Stomach (tissue), 9 donors: ENCODE data around the gene PGM2. TPM values are rescaled to one million over a fixed set of nuclear protein-coding genes. Genes with fewer than 3 reads are reported as not detected.
A peak's percentile ranks its signal among the peaks of the same experiment; 100 is the strongest.

Experiments used
- DNase-seq, 2 donors: peaks; one replicate each; pipeline versions ENCODE4 v3.0.0 to v3.0.0-alpha.2; 2013 to 2019
- H3K27ac ChIP-seq, 5 donors: fragments of 200-600 bp in 4 of 5; sonication (generic) in 4 of 5; one replicate each; pipeline ENCODE4 v1.5.1; 2013 to 2019; ENCODE audit warnings: mild to moderate bottlenecking in 1 of 5, moderate library complexity in 1 of 5
- H3K27me3 ChIP-seq, 3 donors: fragments of 200-600 bp; sonication (generic); one replicate each; pipeline ENCODE4 v1.5.1; 2017 to 2019; ENCODE audit warnings: mixed run types in 1 of 3
- H3K36me3 ChIP-seq, 4 donors: fragments of 200-600 bp; sonication (generic); 1 replicate in 3 of 4; 2 replicates in 1 of 4; pipeline ENCODE4 v1.5.1; 2016 to 2019
- H3K4me1 ChIP-seq, 4 donors: fragments of 200-600 bp; sonication (generic); one replicate each; pipeline ENCODE4 v1.5.1; 2016 to 2019
- H3K4me3 ChIP-seq, 4 donors: fragments of 200-600 bp; sonication (generic) in 3 of 4; one replicate each; pipeline ENCODE4 v1.5.1; 2016 to 2019; ENCODE audit warnings: mild to moderate bottlenecking in 1 of 4
- H3K9me3 ChIP-seq, 4 donors: fragments of 200-600 bp; sonication (generic); one replicate each; pipeline ENCODE4 v1.5.1; 2016 to 2019
- EP300 ChIP-seq: sonication (generic); formaldehyde crosslinking; IDR thresholded peaks from one replicate; pipeline ENCODE4 v1.6.1; 2017; ENCODE audit warnings: antibody characterized with exemption
- POLR2A ChIP-seq, 4 donors: fragments of 450-650 bp; IDR thresholded peaks; one replicate each; pipeline ENCODE4 v1.6.1; 2016; ENCODE audit warnings: antibody characterized with exemption in 4 of 4, control low read depth in 2 of 4, mild to moderate bottlenecking in 1 of 4, moderate library complexity in 1 of 4
- POLR2AphosphoS5 ChIP-seq, 3 donors: sonication (generic); formaldehyde crosslinking; IDR thresholded peaks; one replicate each; pipeline ENCODE4 v1.6.1; 2016; ENCODE audit warnings: antibody characterized with exemption in 3 of 3
- WGBS, 5 donors: extraction: QIAGEN DNeasy Blood & Tissue Kit in 3 of 5; methylation state at CpG; one replicate each; pipeline versions ENCODE4 v1.1.5 to v1.1.7; 2013 to 2018; 5-methylcytosine and 5-hydroxymethylcytosine counted together
- intact Hi-C: fragments of 100-400 bp; cut with DNase I; formaldehyde crosslinking; loops from one replicate; pipeline ENCODE4 v1.15.1; 2023; ENCODE audit warnings: low total_unique reads
- polyA plus RNA-seq, 3 donors: library from polyadenylated mRNA; stranded (reverse); fragments of 200-250 nt; gene quantifications; one replicate each; pipeline ENCODE4 v1.2.3, GENCODE V29; 2013
- total RNA-seq, 5 donors: library from RNA; depleted of rRNA; stranded (reverse); fragments of >200 nt; gene quantifications; one replicate each; pipeline versions ENCODE4 v1.1.0 to v1.2.3, GENCODE V29; 2014 to 2016
- TF ChIP-seq, protein P1 (sequence below), 7 experiments: fragments of 450-650 bp in 4 of 7; fragments of 200-600 bp in 3 of 7; sonication (generic) in 3 of 7; IDR thresholded peaks; one replicate each; pipeline ENCODE4 v1.5.1; 2016 to 2019; ENCODE audit warnings: antibody characterized with exemption in 7 of 7, control low read depth in 2 of 7, mild to moderate bottlenecking in 1 of 7
- donor health status: healthy with polysubstance abuse.
- donor health status: Bipolar disorder and iron deficiency.
- donor health status: healthy.

Gene PGM2
- total and polyA plus RNA-seq, 8 donors, result 7.4 to 53.1 (median 13.9) TPM

DNA sequence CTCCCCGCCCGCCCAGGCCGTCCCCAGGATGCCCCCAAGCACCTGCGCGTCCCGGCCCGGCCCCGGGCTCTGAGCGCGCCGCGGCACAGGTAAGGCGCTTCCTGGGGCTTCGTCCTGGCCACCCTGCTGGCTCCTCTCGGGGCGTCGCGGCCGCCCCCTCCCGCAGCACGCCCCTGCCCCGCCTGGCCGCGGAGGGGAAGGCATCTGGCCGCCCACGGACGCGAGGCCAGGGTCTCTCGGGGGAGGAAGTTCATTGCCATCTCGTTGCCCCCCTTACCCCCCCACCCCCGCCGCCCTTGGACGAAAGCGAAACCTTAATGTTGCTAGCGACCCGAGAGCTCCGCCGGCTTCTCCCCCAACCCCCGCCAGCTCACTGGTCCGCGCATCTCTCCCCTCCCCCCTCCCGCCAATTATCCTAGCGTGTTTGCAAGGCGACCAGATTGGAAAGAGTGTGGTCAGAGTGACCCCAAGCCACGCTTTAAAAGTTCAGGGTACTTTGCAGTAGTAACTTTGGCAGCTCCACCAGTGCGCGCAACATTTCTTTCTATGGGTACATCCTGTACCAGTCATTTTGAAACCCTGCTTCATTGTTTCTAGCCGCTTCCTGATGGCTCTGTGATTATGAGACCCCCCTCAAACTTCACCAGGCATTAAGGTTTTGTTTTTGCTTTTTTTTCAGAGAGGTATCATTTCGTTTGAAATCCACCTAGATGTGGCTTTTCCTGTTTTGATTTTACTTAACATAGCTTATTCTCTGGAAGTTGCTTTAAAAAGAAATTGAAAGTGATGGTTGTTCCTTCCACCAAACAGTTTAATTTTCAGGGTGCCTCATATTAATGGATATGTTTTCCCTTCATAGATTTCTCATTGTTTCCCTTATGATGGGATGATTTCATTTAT lies 65.0 kb downstream of the PGM2 start:
- Histone ChIP-seq H3K27ac (peak overlapping the region; percentile 68 to 97 (median 85)), H3K27me3 (peaks cover 0 to 39% (median 9%) of the 10 kb centered on the region in 3 donors), H3K4me1 (peaks cover 14 to 52% (median 30%) of the 10 kb centered on the region in 4 donors), H3K9me3 (no peaks in the 10 kb centered on the region), H3K4me3 (peak overlapping the region; percentile 76 to 94 (median 90)), H3K36me3 (no peaks in the 10 kb centered on the region)
- TF ChIP-seq EP300, result no peak
- TF ChIP-seq, protein P1, sequence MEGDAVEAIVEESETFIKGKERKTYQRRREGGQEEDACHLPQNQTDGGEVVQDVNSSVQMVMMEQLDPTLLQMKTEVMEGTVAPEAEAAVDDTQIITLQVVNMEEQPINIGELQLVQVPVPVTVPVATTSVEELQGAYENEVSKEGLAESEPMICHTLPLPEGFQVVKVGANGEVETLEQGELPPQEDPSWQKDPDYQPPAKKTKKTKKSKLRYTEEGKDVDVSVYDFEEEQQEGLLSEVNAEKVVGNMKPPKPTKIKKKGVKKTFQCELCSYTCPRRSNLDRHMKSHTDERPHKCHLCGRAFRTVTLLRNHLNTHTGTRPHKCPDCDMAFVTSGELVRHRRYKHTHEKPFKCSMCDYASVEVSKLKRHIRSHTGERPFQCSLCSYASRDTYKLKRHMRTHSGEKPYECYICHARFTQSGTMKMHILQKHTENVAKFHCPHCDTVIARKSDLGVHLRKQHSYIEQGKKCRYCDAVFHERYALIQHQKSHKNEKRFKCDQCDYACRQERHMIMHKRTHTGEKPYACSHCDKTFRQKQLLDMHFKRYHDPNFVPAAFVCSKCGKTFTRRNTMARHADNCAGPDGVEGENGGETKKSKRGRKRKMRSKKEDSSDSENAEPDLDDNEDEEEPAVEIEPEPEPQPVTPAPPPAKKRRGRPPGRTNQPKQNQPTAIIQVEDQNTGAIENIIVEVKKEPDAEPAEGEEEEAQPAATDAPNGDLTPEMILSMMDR (IDR thresholded peaks at IDR 0.05), result no peak
- peak in 2 of 3 donors; percentile 10 to 68 for TF ChIP-seq POLR2AphosphoS5 (IDR thresholded peaks at IDR 0.05)
- DNase-seq, result peak; percentile 33 to 77
- intact Hi-C loops, result no loop called here
- WGBS, 5 donors, result 0 to 2% (median 1%) methylated on average over 11 to 49 of the region's 49 CpGs

DNA sequence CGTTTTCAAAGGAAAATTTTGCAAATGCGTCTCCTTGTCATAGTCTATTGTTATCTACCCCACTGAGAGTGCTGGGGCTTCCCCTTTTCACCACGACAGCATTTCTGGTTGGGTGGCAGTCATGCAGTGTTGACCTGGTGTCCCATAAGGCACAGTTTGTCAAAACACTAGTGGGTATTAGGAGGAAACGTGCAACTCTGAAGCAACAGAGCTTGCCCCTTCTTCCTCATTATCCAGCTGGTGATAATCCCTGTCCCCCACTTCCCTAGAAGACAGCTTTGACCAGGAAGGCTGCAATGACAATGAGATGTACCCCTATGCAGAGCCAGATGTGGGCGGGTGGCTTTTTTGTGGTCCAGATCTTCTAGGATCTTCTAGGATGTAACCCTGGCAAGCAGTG lies 66.2 kb downstream of the PGM2 start:
- Histone ChIP-seq H3K4me3 (peak overlapping the region in 3 of 4 donors; percentile 76 to 94 (median 89)), H3K27me3 (peaks cover 0 to 28% (median 9%) of the 10 kb centered on the region in 3 donors), H3K36me3 (no peaks in the 10 kb centered on the region), H3K4me1 (peaks cover 14 to 56% (median 34%) of the 10 kb centered on the region in 4 donors), H3K9me3 (no peaks in the 10 kb centered on the region), H3K27ac (peak overlapping the region in 3 of 5 donors; percentile 84 to 97 (median 89))
- intact Hi-C loops, result no loop called here
- TF ChIP-seq, protein P1 (IDR thresholded peaks at IDR 0.05), result no peak
- TF ChIP-seq EP300 (no peak), POLR2AphosphoS5 (IDR thresholded peaks at IDR 0.05) (no peak), POLR2A (IDR thresholded peaks at IDR 0.05) (no peak)
- DNase-seq, result peak in 1 of 2 donors; percentile 34
- 42 to 60% (median 53%) methylated on average over 5 of the region's 5 CpGs for WGBS, 5 donors

DNA sequence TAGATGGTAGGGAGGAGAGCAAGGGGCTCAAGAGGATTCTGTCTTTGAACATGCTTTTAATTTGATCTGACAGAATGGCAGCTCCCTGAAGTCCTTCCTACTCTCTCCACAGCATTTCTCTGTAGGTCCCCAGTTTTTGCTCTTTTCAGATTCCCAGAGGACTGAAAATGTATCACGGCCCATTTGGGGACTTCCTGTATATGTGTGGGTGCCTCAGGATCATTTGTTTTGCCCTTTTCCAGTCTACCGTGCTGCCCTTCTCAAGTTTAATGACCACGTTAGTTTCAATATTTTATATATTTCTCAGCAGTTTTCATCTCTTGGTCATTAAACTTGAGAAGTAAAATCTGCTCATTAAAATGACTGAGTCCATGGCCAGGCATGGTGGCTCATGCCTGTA lies 66.7 kb downstream of the PGM2 start:
- peaks cover 14 to 56% (median 34%) of the 10 kb centered on the region in 4 donors for H3K4me1 ChIP-seq
- no peak for TF ChIP-seq POLR2A (IDR thresholded peaks at IDR 0.05)
- 67 to 86% (median 82%) methylated on average over 3 of the region's 3 CpGs for WGBS, 5 donors
- peaks cover 0 to 23% (median 9%) of the 10 kb centered on the region in 3 donors for H3K27me3 ChIP-seq
- peak overlapping the region in 3 of 5 donors; percentile 84 to 97 (median 89) for H3K27ac ChIP-seq
- H3K36me3 ChIP-seq, result no peaks in the 10 kb centered on the region
- H3K9me3 ChIP-seq, result no peaks in the 10 kb centered on the region
- H3K4me3 ChIP-seq, result peak overlapping the region in 2 of 4 donors; percentile 76 to 94
- no peak for DNase-seq
- intact Hi-C loops, result no loop called here

GRCh38 chr4:37895271-37895670 lies 68.8 kb downstream of the PGM2 start:
- H3K27ac ChIP-seq, result no peak overlapping the region
- WGBS, 5 donors, result 80 to 89% (median 88%) methylated on average over 7 of the region's 7 CpGs
- no peaks in the 10 kb centered on the region for H3K9me3 ChIP-seq
- TF ChIP-seq POLR2AphosphoS5 (IDR thresholded peaks at IDR 0.05), result no peak
- TF ChIP-seq, protein P1 (IDR thresholded peaks at IDR 0.05), result no peak
- TF ChIP-seq POLR2A (IDR thresholded peaks at IDR 0.05), result no peak
- TF ChIP-seq EP300, result no peak
- H3K27me3 ChIP-seq, result peaks cover 0 to 7% (median 3%) of the 10 kb centered on the region in 3 donors
- no peak for DNase-seq
- no peaks in the 10 kb centered on the region for H3K36me3 ChIP-seq
- H3K4me1 ChIP-seq, result peaks cover 7 to 47% (median 29%) of the 10 kb centered on the region in 4 donors
- no peak overlapping the region for H3K4me3 ChIP-seq
- intact Hi-C loops, result no loop called here
